GM12892 (cell line): ENCODE data around the gene MRPL1.

Source experiments
- POLR2A ChIP-seq: IDR thresholded peaks from 2 replicates; pipeline ENCODE4 v1.6.1; 2011; ENCODE audit warnings: low read depth, low read length, control low read depth
- POLR2AphosphoS5 ChIP-seq: IDR thresholded peaks from 2 replicates; pipeline ENCODE4 v1.6.1; 2011; ENCODE audit warnings: low read depth, low read length, control low read depth
- TAF1 ChIP-seq: IDR thresholded peaks from 2 replicates; pipeline ENCODE4 v1.6.1; 2011; ENCODE audit warnings: low read depth, mild to moderate bottlenecking, control low read depth, low read length, borderline replicate concordance

- TF ChIP-seq TAF1 (no peak), POLR2A (no peak), POLR2AphosphoS5 (no peak)
Observed at GRCh38 chr4:77956917-77957316, 94.3 kb downstream of the MRPL1 start.
